ENCODE measurements around the gene PBX3. TPM values are rescaled to one million over a fixed set of nuclear protein-coding genes. Genes with fewer than 3 reads are reported as not detected.

The PBX3 gene
- total RNA-seq (2014; rRNA removed; shearing (Covaris generic)) (54.6 and 67.3 TPM in 2 replicates), total RNA-seq (2022) (40.8 and 49.2 TPM in 2 replicates), Bru-seq, nascent RNA (percentile 75 among the genes with signal in this experiment), BruChase-seq, experiment 1, labeled RNA remaining after a 6-hour chase (percentile 73 among the genes with signal in this experiment), BruChase-seq, experiment 2, labeled RNA remaining after a 2-hour chase (percentile 78 among the genes with signal in this experiment)
- long read RNA-seq, transcript PBX3-204 (9 exons, 2,775 nt): major isoform, 20 of 40 reads
- long read RNA-seq, partial matches to known transcripts: 4 of 40 reads
- long read RNA-seq, other reads (novel, unspliced or antisense): 9 of 40 reads

- Histone ChIP-seq H4K20me1 (ENCODE audit: insufficient read depth, low read length) (peaks cover 3% of the 10 kb centered on the region; the same call in 1 of the 2 replicates), H3K4me2 (ENCODE audit: low read length) (peak within 1 kb of the TSS; percentile 83), H3K9me2 (ENCODE audit: insufficient read depth, low read length) (no peaks in the 10 kb centered on the region), H3K27ac (ENCODE audit: low read depth, low read length, poor library complexity, severe bottlenecking) (peak within 1 kb of the TSS; percentile 81), H2AFZ (ENCODE audit: low read length) (peak within 1 kb of the TSS; percentile 97; the same call in 1 of the 2 replicates), H3K79me2 (ENCODE audit: insufficient read depth, low read depth, low read length) (no peaks in the 10 kb centered on the region), H3K36me3 (ENCODE audit: insufficient read depth, low read length) (peaks cover 19% of the 10 kb centered on the region), H3K9me3 (ENCODE audit: low read length) (no peaks in the 10 kb centered on the region), H3K4me3 (ENCODE audit: low read depth, low read length, poor library complexity, severe bottlenecking) (peak within 1 kb of the TSS; percentile 70), H3K4me1 (ENCODE audit: insufficient read depth, low read length, poor library complexity, severe bottlenecking) (peaks cover 26% of the 10 kb centered on the region)
- TF ChIP-seq CTCF (conservative IDR thresholded peaks at IDR 0.05; ENCODE audit: low read length): no peak
- TF ChIP-seq EZH2phosphoT487 (IDR thresholded peaks at IDR 0.05; ENCODE audit: borderline replicate concordance, low read depth, low read length): no peak
- DNase-seq (ENCODE audit: low spot score): peak; percentile 73
- POLR2A ChIA-PET: no interaction called here
- CTCF ChIA-PET (ENCODE audit: unreplicated experiment): no interaction called here
- intact Hi-C loops (cut with micrococcal nuclease; ENCODE audit: unreplicated experiment): loop anchor here (2.0 to 5.0 kb wide), 2 partner anchors 74 to 340 kb away; no protein-coding TSS in a partner anchor
- no TSS peak for BruUV-seq (replicated peaks)
Measured at GRCh38 chr9:125747053-125747764, at the start of gene PBX3. TSS of gene PBX3 (plus strand) at chr9:125747373.

GRCh38 chr9:125699870-125700269 lies 47.3 kb upstream of the PBX3 start:
- no peaks in the 10 kb centered on the region for H3K9me3 ChIP-seq (ENCODE audit: low read length)
- no peak overlapping the region for H3K4me2 ChIP-seq (ENCODE audit: low read length)
- intact Hi-C loops (cut with micrococcal nuclease; ENCODE audit: unreplicated experiment): no loop called here
- no peak for DNase-seq (ENCODE audit: low spot score)
- ChIA-PET POLR2A (no interaction called here), CTCF (ENCODE audit: unreplicated experiment) (no interaction called here)
- no peaks in the 10 kb centered on the region for H3K9me2 ChIP-seq (ENCODE audit: insufficient read depth, low read length)
- TF ChIP-seq EZH2phosphoT487 (IDR thresholded peaks at IDR 0.05; ENCODE audit: borderline replicate concordance, low read depth, low read length) (no peak), CTCF (conservative IDR thresholded peaks at IDR 0.05; ENCODE audit: low read length) (no peak)
- H2AFZ ChIP-seq (ENCODE audit: low read length): no peak overlapping the region
- H3K79me2 ChIP-seq (ENCODE audit: insufficient read depth, low read depth, low read length): peaks cover 27% of the 10 kb centered on the region; the same call in 1 of the 2 replicates
- no peaks in the 10 kb centered on the region for H4K20me1 ChIP-seq (ENCODE audit: insufficient read depth, low read length)
- no TSS peak for BruUV-seq (replicated peaks)
- no peak overlapping the region for H3K27ac ChIP-seq (ENCODE audit: low read depth, low read length, poor library complexity, severe bottlenecking)
- H3K4me3 ChIP-seq (ENCODE audit: low read depth, low read length, poor library complexity, severe bottlenecking): no peak overlapping the region
- no peaks in the 10 kb centered on the region for H3K4me1 ChIP-seq (ENCODE audit: insufficient read depth, low read length, poor library complexity, severe bottlenecking)
- 0 out of 2 replicates have a peak, but pooled peaks cover 4% of the 10 kb centered on the region for H3K36me3 ChIP-seq (ENCODE audit: insufficient read depth, low read length)

Data from OCI-LY7 (cell line).